ENCODE measurements around the gene WDR31.
A peak's percentile ranks its signal among the peaks of the same experiment; 100 is the strongest.

WDR31 gene

DNA sequence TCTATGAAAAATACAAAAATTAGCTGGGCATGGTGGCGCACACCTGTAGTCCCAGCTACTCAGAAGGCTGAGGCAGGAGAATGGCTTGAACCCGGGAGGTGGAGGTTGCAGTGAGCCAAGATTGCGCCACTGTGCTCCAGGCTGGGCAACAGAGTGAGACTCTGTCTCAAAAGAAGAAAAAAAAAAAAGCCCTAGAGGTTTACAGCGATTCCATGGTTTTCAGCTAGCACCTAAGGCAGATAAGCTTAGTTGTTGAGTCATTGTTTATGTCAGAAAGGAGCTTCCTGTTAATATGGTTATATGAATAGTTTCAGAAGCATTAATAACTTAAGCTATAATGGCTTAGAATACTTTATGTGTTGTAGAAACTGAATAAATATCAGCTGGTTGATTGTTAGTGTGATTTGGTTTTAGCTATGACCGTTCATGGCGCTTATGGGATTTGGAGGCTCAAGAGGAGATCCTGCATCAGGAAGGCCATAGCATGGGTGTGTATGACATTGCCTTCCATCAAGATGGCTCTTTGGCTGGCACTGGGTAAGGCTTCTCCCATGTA is 49.9 kb downstream of the WDR31 start:
- no peak for DNase-seq

DNA sequence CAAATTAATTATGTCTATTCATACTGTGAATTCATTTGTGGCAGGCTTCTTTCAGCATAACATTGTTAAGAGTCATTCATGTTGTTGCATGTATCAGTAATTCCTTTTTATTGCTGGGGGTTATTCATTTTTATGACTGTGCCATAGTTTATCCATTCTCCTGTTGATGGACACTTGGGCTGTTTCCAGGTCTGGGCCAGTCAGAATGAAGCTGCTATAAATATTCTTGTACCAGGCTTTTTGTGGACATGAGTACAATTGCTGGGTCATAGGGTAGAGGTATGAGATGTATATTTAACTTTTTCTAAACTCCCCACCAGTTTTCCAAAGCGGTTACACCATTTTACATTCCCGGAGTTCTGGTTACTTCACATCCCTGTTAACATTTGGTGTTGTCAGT is 51.0 kb downstream of the WDR31 start:
- no peak for DNase-seq

DNA sequence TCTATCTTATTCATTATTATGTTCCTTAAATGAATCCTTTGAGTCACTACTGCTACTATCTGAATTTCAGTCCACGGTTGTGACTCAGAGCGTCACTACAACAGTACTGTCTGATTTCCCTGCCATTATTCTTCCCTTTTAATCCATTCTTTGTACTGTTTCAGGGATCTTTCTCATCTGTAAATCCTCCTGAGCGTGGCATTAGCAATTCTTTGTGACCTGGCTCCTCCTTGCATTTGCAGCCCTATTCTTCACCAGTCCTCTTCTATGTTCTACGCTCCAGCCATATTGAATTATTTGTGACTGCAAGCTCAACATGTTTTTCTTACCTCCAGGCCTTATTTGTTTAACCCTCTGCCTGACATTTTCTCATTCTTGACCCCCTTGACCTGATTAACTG is 58.7 kb downstream of the WDR31 start:
- DNase-seq, result no peak

DNA sequence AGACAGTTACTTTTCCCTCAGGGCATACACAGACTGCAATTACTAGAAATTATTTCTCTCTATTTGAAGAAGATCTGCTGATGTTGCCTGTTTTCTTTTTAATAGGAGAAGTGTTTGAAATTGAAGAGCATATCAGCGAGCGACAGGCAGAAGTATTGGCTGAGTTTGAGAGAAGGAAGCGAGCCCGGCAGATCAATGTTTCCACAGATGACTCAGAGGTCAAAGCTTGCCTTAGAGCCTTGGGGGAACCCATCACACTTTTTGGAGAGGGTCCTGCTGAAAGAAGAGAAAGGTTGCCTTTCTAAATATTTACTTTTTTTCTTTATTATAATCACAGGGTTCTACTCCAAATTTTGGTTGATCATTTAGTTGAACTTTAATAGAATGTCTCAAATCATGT is 61.2 kb downstream of the WDR31 start:
- no peak for DNase-seq

DNA sequence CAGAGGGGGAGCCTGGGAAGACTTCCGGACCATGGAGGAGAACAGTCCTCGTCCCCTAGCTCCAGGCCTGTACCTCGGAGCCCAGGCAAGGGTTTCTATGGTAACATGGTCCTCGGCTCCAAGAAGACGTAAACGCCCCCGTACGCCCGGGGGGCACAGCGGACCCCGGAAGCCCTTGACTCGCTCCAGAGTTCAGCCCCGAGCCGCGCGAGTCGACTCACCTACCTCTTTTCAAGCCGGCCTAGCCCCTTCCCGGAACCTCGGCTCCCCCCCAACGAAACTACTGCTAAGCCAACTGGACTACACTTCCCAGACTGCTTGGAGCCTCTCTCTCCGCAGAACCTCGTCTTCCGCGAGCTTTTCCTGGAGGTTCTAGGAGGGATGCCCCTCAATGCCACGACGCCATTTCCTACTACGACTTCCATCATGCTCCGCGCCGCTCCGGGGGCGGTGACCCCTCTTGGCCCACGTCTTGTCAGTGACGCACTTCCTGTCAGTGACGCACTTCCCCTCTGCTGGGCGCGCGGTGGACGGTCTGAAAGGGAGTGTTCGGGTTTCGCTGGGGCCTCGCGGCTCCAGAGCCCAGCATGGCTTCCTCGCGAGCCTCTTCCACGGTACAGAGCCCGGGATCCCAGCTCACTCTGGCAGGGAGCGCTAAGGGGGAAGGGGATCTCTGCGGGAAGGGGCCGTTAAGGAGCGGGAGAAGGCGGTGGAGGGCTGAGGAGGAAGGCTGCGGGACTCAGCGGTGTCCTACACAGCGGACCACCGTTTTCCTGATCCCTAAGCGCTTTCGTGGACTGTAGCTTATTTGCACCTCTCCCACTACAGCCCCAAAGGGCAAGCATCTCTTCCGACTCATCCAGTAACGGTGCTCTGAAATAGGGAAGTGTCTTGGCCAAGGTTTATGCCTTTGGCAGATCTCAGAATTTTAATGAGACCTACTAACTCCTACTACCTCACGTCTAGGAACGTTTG is 64.6 kb downstream of the WDR31 start, which contains the start of the genes CDC26 and PRPF4:
TSS of gene CDC26 (minus strand) at position 416 of the 975 bp plus-strand sequence. CDS start 3,065 bp downstream, outside the sequence.
TSS of gene PRPF4 (plus strand) at position 502 of the 975 bp plus-strand sequence. CDS start at position 588, 86 bp downstream.
- peak; percentile 98 to 100 for DNase-seq

DNA sequence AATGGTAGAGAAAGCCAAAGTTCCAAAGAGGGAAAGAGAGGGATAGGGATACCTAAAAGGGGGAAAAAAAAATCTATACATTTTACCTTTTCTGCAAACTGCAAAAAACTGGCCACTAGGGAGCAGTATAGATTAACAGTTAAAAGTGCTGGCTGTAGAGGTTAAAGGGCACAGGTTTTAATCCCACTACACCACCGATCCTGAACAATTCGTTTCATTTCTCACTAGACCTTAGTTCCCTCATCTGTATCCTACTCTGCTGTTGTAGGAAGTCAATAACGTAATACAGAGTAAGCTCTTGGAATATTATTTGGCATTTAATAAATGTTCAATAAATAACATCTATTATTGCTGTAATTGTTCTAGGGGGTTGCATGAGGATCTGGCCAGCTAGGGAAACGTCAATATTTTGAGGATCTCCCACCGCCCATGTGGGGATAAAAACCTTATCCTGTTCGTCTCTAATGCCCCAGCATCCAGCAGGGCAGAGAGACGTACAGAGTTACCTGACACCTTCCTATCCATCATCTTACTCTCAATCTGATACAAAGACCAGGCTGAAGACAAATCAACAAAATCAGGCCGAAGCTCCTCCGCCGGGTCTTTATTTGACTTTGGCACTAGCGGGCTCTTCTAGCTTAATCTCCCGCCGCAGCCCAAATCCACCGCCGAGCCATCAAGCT is 65.5 kb downstream of the WDR31 start:
- peak; percentile 36 to 76 for DNase-seq

DNA sequence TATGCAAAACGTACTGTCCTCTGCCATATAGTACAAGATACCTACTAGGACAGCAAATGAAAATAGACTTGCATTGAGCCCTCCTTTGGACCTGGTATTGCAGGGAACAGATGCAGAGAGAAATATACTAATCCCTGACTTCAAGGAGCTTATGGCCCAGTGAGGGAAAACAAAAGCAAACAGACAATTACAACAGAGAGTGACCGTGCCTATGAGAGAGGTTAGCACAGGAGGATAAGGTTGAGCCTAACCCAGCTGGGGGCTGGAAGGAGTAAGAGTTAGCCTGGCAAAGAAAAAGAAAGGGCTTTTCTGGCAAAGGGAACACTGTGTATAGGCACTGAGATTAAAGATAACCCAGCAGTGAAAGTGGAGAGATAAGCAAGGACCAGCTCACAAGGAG is 70.2 kb downstream of the WDR31 start:
- no peak for DNase-seq

DNA sequence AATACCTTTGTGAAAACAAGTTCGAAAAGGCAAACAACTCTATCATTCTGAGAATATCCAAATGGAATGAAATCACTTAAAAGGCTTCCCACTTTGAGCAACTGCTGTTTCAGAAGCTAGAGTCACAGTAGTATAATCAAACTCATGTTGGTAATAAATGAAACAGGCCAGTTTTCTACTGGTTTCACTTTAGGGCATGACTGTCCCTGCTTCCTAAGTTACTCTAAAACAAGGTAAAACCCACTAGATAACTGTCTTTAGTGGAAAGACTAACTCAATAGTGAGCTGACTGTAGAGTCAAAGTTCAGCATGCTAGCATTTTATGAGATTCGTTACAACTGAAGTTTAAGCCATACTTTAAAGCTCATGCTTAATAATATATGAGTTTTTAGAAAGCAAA is 70.7 kb downstream of the WDR31 start:
- DNase-seq, result no peak

DNA sequence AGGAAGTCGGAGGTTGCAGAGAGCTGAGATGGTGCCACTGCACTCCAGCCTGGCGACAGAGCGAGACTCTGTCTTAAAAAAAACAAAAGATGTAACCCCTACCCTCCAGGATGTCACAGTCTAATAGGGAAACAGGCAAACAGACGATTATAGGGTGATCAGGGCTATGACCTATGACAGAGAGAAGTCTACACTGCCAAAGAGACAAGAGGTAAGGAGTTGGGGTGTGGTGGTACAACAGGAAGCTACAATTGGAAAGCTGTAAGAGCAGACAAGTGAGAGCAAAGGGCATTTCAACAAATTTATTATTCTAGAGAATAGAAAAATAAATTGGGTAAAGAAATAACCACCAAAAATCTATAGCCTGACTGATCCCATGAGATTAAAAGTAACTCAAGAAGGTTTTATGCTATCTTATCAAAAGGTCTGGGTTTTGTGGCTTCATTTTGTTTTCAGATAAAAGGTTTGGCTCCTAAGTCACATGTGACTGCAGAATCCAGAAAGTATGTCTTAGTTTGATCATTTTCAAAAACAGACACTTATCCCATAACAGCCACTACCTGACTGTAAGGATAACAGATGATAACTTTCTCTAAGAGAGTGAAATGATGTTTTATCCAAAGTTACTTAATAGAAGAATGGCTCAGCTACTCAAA is 72.0 kb downstream of the WDR31 start:
- no peak for DNase-seq

DNA sequence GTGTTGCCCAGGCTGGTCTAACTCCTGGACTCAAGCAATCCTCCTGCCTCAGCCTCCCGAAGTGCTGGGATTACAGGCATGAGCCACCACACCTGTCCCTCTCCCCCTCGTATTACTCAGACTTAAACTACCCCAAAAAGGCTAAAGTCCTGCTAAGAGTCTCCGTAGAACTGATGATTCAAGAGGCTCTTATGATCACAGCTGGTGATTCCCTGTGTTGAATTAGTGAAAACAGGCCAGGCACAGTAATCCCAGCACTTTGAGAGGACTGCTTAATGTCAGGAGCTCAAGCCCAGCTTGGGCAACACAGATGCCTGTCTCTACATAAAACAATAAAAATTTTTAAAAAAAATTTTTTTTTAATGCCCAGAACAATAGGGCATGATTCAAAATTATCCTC is 73.9 kb downstream of the WDR31 start:
- DNase-seq, result no peak

All from SW 1271 (cell line).